ENCODE data around the gene MMP11. TPM values are rescaled to one million over a fixed set of nuclear protein-coding genes. Genes with fewer than 3 reads are reported as not detected.

MMP11 gene
- total RNA-seq, 2 donors from 2014 or later: 2.3 to 4.5 TPM

- H3K27me3 ChIP-seq: no peaks in the 10 kb centered on the region
- no peak for DNase-seq
- H3K4me1 ChIP-seq: no peaks in the 10 kb centered on the region
- TF ChIP-seq, protein P1, sequence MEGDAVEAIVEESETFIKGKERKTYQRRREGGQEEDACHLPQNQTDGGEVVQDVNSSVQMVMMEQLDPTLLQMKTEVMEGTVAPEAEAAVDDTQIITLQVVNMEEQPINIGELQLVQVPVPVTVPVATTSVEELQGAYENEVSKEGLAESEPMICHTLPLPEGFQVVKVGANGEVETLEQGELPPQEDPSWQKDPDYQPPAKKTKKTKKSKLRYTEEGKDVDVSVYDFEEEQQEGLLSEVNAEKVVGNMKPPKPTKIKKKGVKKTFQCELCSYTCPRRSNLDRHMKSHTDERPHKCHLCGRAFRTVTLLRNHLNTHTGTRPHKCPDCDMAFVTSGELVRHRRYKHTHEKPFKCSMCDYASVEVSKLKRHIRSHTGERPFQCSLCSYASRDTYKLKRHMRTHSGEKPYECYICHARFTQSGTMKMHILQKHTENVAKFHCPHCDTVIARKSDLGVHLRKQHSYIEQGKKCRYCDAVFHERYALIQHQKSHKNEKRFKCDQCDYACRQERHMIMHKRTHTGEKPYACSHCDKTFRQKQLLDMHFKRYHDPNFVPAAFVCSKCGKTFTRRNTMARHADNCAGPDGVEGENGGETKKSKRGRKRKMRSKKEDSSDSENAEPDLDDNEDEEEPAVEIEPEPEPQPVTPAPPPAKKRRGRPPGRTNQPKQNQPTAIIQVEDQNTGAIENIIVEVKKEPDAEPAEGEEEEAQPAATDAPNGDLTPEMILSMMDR (IDR thresholded peaks at IDR 0.05): no peak
- no peak overlapping the region for H3K9ac ChIP-seq (ENCODE audit: low read depth in 2 of 2, low read length in 2 of 2)
- no peaks in the 10 kb centered on the region for H3K36me3 ChIP-seq
- no peak overlapping the region for H3K27ac ChIP-seq
- no peak overlapping the region for H3K4me3 ChIP-seq
- intact Hi-C loops (cut with DNase I): no loop called here
- no peaks in the 10 kb centered on the region for H3K9me3 ChIP-seq
Observed at GRCh38 chr22:23760056-23760455, 12.6 kb upstream of the MMP11 start.

- H3K27me3 ChIP-seq: no peaks in the 10 kb centered on the region
- no peaks in the 10 kb centered on the region for H3K36me3 ChIP-seq
- H3K4me3 ChIP-seq: no peak within 1 kb of the TSS
- H3K27ac ChIP-seq: no peak within 1 kb of the TSS
- no peak within 1 kb of the TSS for H3K9ac ChIP-seq (ENCODE audit: low read depth in 2 of 2, low read length in 2 of 2)
- intact Hi-C loops (cut with DNase I): no loop called here
- TF ChIP-seq, protein P1 (IDR thresholded peaks at IDR 0.05): no peak
- no peaks in the 10 kb centered on the region for H3K4me1 ChIP-seq
- no peak for DNase-seq
- H3K9me3 ChIP-seq: no peaks in the 10 kb centered on the region
Observed at GRCh38 chr22:23762842-23763578, 9.6 kb upstream of the MMP11 start, which contains the start of gene C22orf15. Gene C22orf15 (plus strand): TSS chr22:23762990. CDS start chr22:23763307, 317 bp downstream.

DNA sequence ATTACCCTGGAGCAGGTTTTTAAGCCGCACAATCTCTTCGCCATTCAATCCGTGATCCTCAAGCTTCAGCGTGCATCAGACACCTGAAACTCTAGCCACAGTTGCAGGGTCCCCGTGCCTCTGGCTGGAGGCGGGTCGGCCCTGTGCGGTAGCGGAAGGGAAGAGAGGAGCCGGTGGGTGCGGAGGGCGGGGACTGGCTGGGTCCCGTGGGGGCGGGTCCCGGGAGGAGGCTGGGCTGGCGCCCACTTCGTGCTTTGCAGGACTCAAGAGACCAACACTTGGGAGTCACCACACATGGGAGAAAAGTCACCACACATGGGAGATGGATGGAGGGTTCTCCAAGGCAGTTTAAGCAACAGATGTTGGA is 9.1 kb upstream of the MMP11 start:
- no peak overlapping the region for H3K27ac ChIP-seq
- H3K36me3 ChIP-seq: no peaks in the 10 kb centered on the region
- H3K9ac ChIP-seq (ENCODE audit: low read depth in 2 of 2, low read length in 2 of 2): no peak overlapping the region
- no peak for DNase-seq
- intact Hi-C loops (cut with DNase I): no loop called here
- H3K4me1 ChIP-seq: no peaks in the 10 kb centered on the region
- H3K27me3 ChIP-seq: no peaks in the 10 kb centered on the region
- no peaks in the 10 kb centered on the region for H3K9me3 ChIP-seq
- TF ChIP-seq, protein P1 (IDR thresholded peaks at IDR 0.05): no peak
- no peak overlapping the region for H3K4me3 ChIP-seq

- Histone ChIP-seq H3K4me1 (peaks cover 2% of the 10 kb centered on the region), H3K27ac (no peak overlapping the region), H3K9me3 (no peaks in the 10 kb centered on the region), H3K4me3 (no peak overlapping the region), H3K27me3 (no peaks in the 10 kb centered on the region), H3K9ac (ENCODE audit: low read depth in 2 of 2, low read length in 2 of 2) (no peak overlapping the region), H3K36me3 (no peaks in the 10 kb centered on the region)
- TF ChIP-seq, protein P1 (IDR thresholded peaks at IDR 0.05): no peak
- DNase-seq: no peak
- intact Hi-C loops (cut with DNase I): no loop called here
Observed at GRCh38 chr22:23763954-23764353, 8.7 kb upstream of the MMP11 start.

GRCh38 chr22:23764899-23765881 is 7.5 kb upstream of the MMP11 start:
- no peak overlapping the region for H3K9ac ChIP-seq (ENCODE audit: low read depth in 2 of 2, low read length in 2 of 2)
- DNase-seq: no peak
- no peak overlapping the region for H3K4me3 ChIP-seq
- no peaks in the 10 kb centered on the region for H3K9me3 ChIP-seq
- TF ChIP-seq, protein P1 (IDR thresholded peaks at IDR 0.05): no peak
- no peak overlapping the region for H3K27ac ChIP-seq
- H3K36me3 ChIP-seq: no peaks in the 10 kb centered on the region
- peaks cover 4% of the 10 kb centered on the region for H3K4me1 ChIP-seq
- H3K27me3 ChIP-seq: no peaks in the 10 kb centered on the region
- intact Hi-C loops (cut with DNase I): loop anchor here (5.0 kb wide), 1 partner anchor 82 kb away; no protein-coding TSS in a partner anchor
